Breast epithelium (tissue), 4 donors: ENCODE measurements around the gene MDGA2. TPM values are rescaled to one million over a fixed set of nuclear protein-coding genes. Genes with fewer than 3 reads are reported as not detected.

ENCODE experiments used
- DNase-seq, 2 donors: peaks; one replicate each; pipeline ENCODE4 v3.0.0-alpha.2; 2019; ENCODE audit warnings: low spot score in 2 of 2
- H3K27ac ChIP-seq, 2 donors: fragments of 200-600 bp; sonication (generic) in 1 of 2; one replicate each; pipeline ENCODE4 v1.5.1; 2016 to 2019; ENCODE audit warnings: mild to moderate bottlenecking in 1 of 2
- H3K27me3 ChIP-seq, 2 donors: fragments of 200-600 bp; sonication (generic) in 1 of 2; one replicate each; pipeline versions ENCODE4 v1.5.1 to v1.6.0; 2017 to 2019; ENCODE audit warnings: control low read depth in 1 of 2, mild to moderate bottlenecking in 1 of 2
- H3K36me3 ChIP-seq: fragments of 200-600 bp; one replicate; pipeline ENCODE4 v1.5.1; 2019
- H3K4me1 ChIP-seq, 2 donors: fragments of 200-600 bp; sonication (generic); one replicate each; pipeline ENCODE4 v1.5.1; 2016 to 2019; ENCODE audit warnings: control low read depth in 1 of 2
- H3K4me3 ChIP-seq, 3 donors: fragments of 200-600 bp; sonication (generic); 1 replicate in 2 of 3; 2 replicates in 1 of 3; pipeline ENCODE4 v1.5.1; 2016 to 2019; ENCODE audit warnings: mild to moderate bottlenecking in 3 of 3, moderate library complexity in 2 of 3
- H3K9me3 ChIP-seq, 2 donors: fragments of 200-600 bp; sonication (generic) in 1 of 2; one replicate each; pipeline ENCODE4 v1.5.1; 2016 to 2019; ENCODE audit warnings: control low read depth in 1 of 2
- CTCF ChIP-seq, 3 donors: fragments of 450-650 bp; IDR thresholded peaks; one replicate each; pipeline ENCODE4 v1.5.1; 2016 to 2017; ENCODE audit warnings: antibody characterized with exemption in 3 of 3, mild to moderate bottlenecking in 3 of 3, moderate library complexity in 3 of 3
- POLR2A ChIP-seq: fragments of 450-650 bp; IDR thresholded peaks from one replicate; pipeline ENCODE4 v1.6.1; 2016; ENCODE audit warnings: antibody characterized with exemption, mild to moderate bottlenecking, moderate library complexity
- POLR2AphosphoS5 ChIP-seq, 3 donors: sonication (generic); formaldehyde crosslinking; IDR thresholded peaks; one replicate each; pipeline ENCODE4 v1.6.1; 2017; ENCODE audit warnings: antibody characterized with exemption in 3 of 3
- intact Hi-C: fragments of 100-400 bp; cut with DNase I; formaldehyde crosslinking; loops from one replicate; pipeline ENCODE4 v1.15.1; 2023; ENCODE audit warnings: low total_unique reads
- total RNA-seq, 3 donors: library from RNA; depleted of rRNA; stranded (reverse); fragments of >200 nt; gene quantifications; one replicate each; pipeline ENCODE4 v1.1.0, GENCODE V29; 2016

Gene MDGA2
- total RNA-seq, 3 donors from 2014 or later, result not detected

DNA sequence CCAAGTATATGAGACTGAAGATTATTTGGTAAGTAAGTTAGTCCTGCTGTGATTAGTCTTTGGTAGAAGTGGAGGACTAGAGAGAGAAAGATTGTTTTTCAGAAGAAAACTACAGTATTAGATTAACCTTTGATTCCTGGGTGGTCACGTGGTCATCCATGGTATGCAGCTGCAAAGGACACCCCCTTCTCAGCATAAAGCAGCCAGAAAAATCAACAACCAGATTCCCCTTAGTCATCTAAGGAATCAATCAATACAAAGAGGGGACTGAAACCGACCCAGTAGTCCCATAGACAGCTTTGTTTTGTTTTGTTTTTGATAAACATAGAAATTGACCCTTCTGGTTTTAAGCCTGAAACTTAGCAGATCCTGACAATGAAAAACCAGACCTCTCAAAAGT lies 30.3 kb upstream of the MDGA2 start:
- intact Hi-C loops, result no loop called here
- no peaks in the 10 kb centered on the region for H3K36me3 ChIP-seq
- no peaks in the 10 kb centered on the region for H3K4me1 ChIP-seq
- H3K4me3 ChIP-seq, result no peak overlapping the region
- H3K27me3 ChIP-seq, result no peaks in the 10 kb centered on the region
- DNase-seq, result no peak
- H3K27ac ChIP-seq, result no peak overlapping the region
- TF ChIP-seq CTCF (IDR thresholded peaks at IDR 0.05), result no peak
- TF ChIP-seq POLR2A, result no peak
- H3K9me3 ChIP-seq, result no peaks in the 10 kb centered on the region

DNA sequence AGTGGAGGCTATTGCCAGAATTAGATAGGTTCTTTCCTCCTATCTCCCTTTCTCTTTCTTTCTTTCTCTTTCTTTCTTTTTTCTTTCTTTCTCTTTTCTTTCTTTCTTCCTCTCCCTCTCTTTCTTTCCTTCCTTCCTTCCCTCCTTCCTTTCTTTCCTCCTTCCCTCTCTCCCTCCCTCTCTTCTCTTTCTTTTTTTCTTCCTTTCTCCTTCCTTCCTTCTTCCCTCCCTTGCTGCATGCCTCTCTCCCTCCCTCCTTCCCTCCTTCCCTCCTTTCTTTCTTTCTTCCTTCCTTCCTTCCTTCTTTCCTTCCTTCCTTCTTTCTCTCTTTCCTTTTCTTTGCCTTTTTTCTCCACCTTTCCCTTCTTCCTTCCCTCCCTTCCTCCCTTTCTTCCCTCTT lies 16.4 kb upstream of the MDGA2 start:
- peaks cover 0 to 6% of the 10 kb centered on the region in 2 donors for H3K9me3 ChIP-seq
- DNase-seq, result no peak
- H3K36me3 ChIP-seq, result no peaks in the 10 kb centered on the region
- H3K4me1 ChIP-seq, result no peaks in the 10 kb centered on the region
- no peak overlapping the region for H3K4me3 ChIP-seq
- intact Hi-C loops, result no loop called here
- no peak for TF ChIP-seq POLR2A
- TF ChIP-seq POLR2AphosphoS5 (IDR thresholded peaks at IDR 0.05), result no peak
- no peak for TF ChIP-seq CTCF (IDR thresholded peaks at IDR 0.05)
- no peak overlapping the region for H3K27ac ChIP-seq
- H3K27me3 ChIP-seq, result no peaks in the 10 kb centered on the region

DNA sequence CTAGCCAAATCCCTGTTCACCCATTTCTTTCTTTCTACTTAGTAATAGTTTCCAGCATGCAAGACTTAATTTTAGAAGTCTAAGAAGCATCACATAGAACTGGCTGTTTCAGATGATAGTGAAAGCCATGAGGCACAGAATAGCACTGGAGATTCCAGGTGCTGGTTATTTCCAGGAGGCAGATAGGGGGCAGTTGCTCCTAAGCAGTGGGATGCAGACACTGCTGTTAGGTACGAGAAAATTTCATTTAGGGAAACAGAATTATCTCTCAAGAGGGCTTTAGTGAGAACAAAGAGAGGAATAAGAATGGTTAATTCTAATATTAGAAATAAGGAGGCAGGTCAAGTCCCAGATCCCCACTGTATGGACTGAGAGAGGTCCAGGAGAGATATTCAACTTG lies 3.6 kb upstream of the MDGA2 start:
- H3K27me3 ChIP-seq, result peaks cover 0 to 44% of the 10 kb centered on the region in 2 donors
- intact Hi-C loops, result no loop called here

DNA sequence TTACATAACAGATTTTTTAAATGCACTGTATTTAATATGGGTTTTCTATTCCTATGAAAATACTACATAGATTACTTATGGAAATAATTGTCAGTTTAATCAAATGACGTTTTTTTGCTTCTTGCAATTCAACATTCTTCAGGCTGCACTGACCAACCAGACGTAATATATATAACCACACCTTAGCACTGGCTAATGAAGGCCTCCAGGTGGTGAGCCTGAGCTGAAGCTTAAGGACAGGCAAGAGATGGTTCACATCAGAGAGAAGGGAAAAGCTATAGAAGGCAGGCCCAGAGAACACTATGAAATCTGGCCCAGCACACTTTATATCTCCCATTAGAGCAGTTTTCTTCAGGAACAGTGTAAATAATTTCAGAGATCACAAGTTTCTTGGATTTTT lies 2.8 kb upstream of the MDGA2 start:
- Histone ChIP-seq H3K27me3 (peaks cover 0 to 53% of the 10 kb centered on the region in 2 donors), H3K36me3 (no peaks in the 10 kb centered on the region), H3K27ac (no peak overlapping the region), H3K9me3 (no peaks in the 10 kb centered on the region), H3K4me1 (no peaks in the 10 kb centered on the region), H3K4me3 (no peak overlapping the region)
- no peak for DNase-seq
- TF ChIP-seq CTCF (IDR thresholded peaks at IDR 0.05) (no peak), POLR2A (no peak), POLR2AphosphoS5 (IDR thresholded peaks at IDR 0.05) (no peak)
- intact Hi-C loops, result no loop called here

More for the DNA sequence above, 3.6 kb upstream of the MDGA2 start:
- Histone ChIP-seq H3K36me3 (no peaks in the 10 kb centered on the region), H3K27ac (no peak overlapping the region), H3K4me3 (no peak overlapping the region), H3K9me3 (no peaks in the 10 kb centered on the region), H3K4me1 (no peaks in the 10 kb centered on the region)
- TF ChIP-seq POLR2A, result no peak
- TF ChIP-seq POLR2AphosphoS5 (IDR thresholded peaks at IDR 0.05), result no peak
- TF ChIP-seq CTCF (IDR thresholded peaks at IDR 0.05), result no peak
- DNase-seq, result no peak

DNA sequence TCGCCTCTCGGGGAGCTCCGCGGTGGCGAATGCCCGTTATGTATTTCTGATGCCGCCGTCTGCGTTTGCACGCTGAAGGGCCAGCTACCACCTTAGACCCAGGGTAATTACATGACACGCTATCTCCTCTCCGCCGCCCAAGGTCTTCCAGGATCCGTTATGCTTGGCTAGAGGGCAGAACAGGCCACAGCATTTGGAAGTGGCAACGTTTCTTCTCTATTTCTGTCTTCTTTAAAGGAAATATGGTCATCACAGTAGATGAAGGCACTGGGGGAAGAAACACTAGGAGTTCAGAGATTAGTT lies 861 bp upstream of the MDGA2 start:
- Histone ChIP-seq H3K4me3 (peak overlapping the region; percentile 42 to 63 (median 47)), H3K36me3 (no peaks in the 10 kb centered on the region), H3K27ac (no peak overlapping the region), H3K27me3 (peaks cover 0 to 56% of the 10 kb centered on the region in 2 donors), H3K9me3 (no peaks in the 10 kb centered on the region), H3K4me1 (no peaks in the 10 kb centered on the region)
- DNase-seq, result no peak
- intact Hi-C loops, result no loop called here
- TF ChIP-seq POLR2AphosphoS5 (IDR thresholded peaks at IDR 0.05), result no peak
- TF ChIP-seq POLR2A, result no peak
- TF ChIP-seq CTCF (IDR thresholded peaks at IDR 0.05), result no peak
